Measurements from ENCODE around the gene RWDD1.

Gene RWDD1

GRCh38 chr6:116624036-116624805 lies 52.9 kb downstream of the RWDD1 start:
- Histone ChIP-seq H3K36me3 (ENCODE audit: insufficient read depth) (no peaks in the 10 kb centered on the region), H3K9ac (no peak overlapping the region), H3K4me1 (ENCODE audit: low read depth, poor library complexity, severe bottlenecking) (no peaks in the 10 kb centered on the region), H3K4me3 (IDR thresholded peaks at IDR 0.05; ENCODE audit: insufficient read depth, low read depth, low read length) (no peak overlapping the region), H3K27me3 (ENCODE audit: insufficient read depth, low read depth) (no peaks in the 10 kb centered on the region), H3K27ac (no peak overlapping the region), H4K20me1 (ENCODE audit: insufficient read depth) (no peaks in the 10 kb centered on the region), H2AFZ (ENCODE audit: low read depth) (no peak overlapping the region), H3K79me2 (ENCODE audit: insufficient read depth, low read depth) (no peaks in the 10 kb centered on the region), H3K4me2 (no peak overlapping the region)
- TF ChIP-seq CTCF (conservative IDR thresholded peaks at IDR 0.05; ENCODE audit: low read depth, low read length): no peak

GRCh38 chr6:116625872-116626271 lies 54.6 kb downstream of the RWDD1 start:
- no peak overlapping the region for H3K27ac ChIP-seq
- H2AFZ ChIP-seq (ENCODE audit: low read depth): no peak overlapping the region
- no peaks in the 10 kb centered on the region for H3K27me3 ChIP-seq (ENCODE audit: insufficient read depth, low read depth)
- no peaks in the 10 kb centered on the region for H3K79me2 ChIP-seq (ENCODE audit: insufficient read depth, low read depth)
- no peaks in the 10 kb centered on the region for H3K4me1 ChIP-seq (ENCODE audit: low read depth, poor library complexity, severe bottlenecking)
- no peak for TF ChIP-seq CTCF (conservative IDR thresholded peaks at IDR 0.05; ENCODE audit: low read depth, low read length)
- H3K9ac ChIP-seq: no peak overlapping the region
- no peaks in the 10 kb centered on the region for H4K20me1 ChIP-seq (ENCODE audit: insufficient read depth)
- no peak overlapping the region for H3K4me3 ChIP-seq (IDR thresholded peaks at IDR 0.05; ENCODE audit: insufficient read depth, low read depth, low read length)
- no peak overlapping the region for H3K4me2 ChIP-seq
- H3K36me3 ChIP-seq (ENCODE audit: insufficient read depth): no peaks in the 10 kb centered on the region

- Histone ChIP-seq H3K27me3 (ENCODE audit: insufficient read depth, low read depth) (no peaks in the 10 kb centered on the region), H3K79me2 (ENCODE audit: insufficient read depth, low read depth) (no peaks in the 10 kb centered on the region), H2AFZ (ENCODE audit: low read depth) (no peak overlapping the region), H3K4me3 (IDR thresholded peaks at IDR 0.05; ENCODE audit: insufficient read depth, low read depth, low read length) (no peak overlapping the region), H3K9ac (no peak overlapping the region), H3K27ac (no peak overlapping the region), H3K36me3 (ENCODE audit: insufficient read depth) (no peaks in the 10 kb centered on the region), H3K4me2 (no peak overlapping the region), H4K20me1 (ENCODE audit: insufficient read depth) (no peaks in the 10 kb centered on the region), H3K4me1 (ENCODE audit: low read depth, poor library complexity, severe bottlenecking) (peaks cover 6% of the 10 kb centered on the region)
- no peak for TF ChIP-seq CTCF (conservative IDR thresholded peaks at IDR 0.05; ENCODE audit: low read depth, low read length)
These were observed 58.3 kb downstream of the RWDD1 start for GRCh38 chr6:116629563-116629981.

GRCh38 chr6:116631379-116631990 lies 60.2 kb downstream of the RWDD1 start:
- H3K9ac ChIP-seq: no peak overlapping the region
- H3K27me3 ChIP-seq (ENCODE audit: insufficient read depth, low read depth): no peaks in the 10 kb centered on the region
- peaks cover 6% of the 10 kb centered on the region for H3K4me1 ChIP-seq (ENCODE audit: low read depth, poor library complexity, severe bottlenecking)
- H3K36me3 ChIP-seq (ENCODE audit: insufficient read depth): no peaks in the 10 kb centered on the region
- H2AFZ ChIP-seq (ENCODE audit: low read depth): no peak overlapping the region
- no peak overlapping the region for H3K27ac ChIP-seq
- no peak for TF ChIP-seq CTCF (conservative IDR thresholded peaks at IDR 0.05; ENCODE audit: low read depth, low read length)
- H4K20me1 ChIP-seq (ENCODE audit: insufficient read depth): no peaks in the 10 kb centered on the region
- no peak overlapping the region for H3K4me2 ChIP-seq
- H3K79me2 ChIP-seq (ENCODE audit: insufficient read depth, low read depth): no peaks in the 10 kb centered on the region
- H3K4me3 ChIP-seq (IDR thresholded peaks at IDR 0.05; ENCODE audit: insufficient read depth, low read depth, low read length): no peak overlapping the region

Measured in KMS-11 (cell line).